ENCODE measurements around the gene ZNF217. TPM values are rescaled to one million over a fixed set of nuclear protein-coding genes. Genes with fewer than 3 reads are reported as not detected.
"Not testable (repeated sequence)": the region's sequence is repeated elsewhere in the genome, so short reads cannot be mapped to it uniquely, and the experiment has no call there.

ZNF217 gene
- total RNA-seq, 1 experiment from 2014 or later, result 33.8 TPM

DNA sequence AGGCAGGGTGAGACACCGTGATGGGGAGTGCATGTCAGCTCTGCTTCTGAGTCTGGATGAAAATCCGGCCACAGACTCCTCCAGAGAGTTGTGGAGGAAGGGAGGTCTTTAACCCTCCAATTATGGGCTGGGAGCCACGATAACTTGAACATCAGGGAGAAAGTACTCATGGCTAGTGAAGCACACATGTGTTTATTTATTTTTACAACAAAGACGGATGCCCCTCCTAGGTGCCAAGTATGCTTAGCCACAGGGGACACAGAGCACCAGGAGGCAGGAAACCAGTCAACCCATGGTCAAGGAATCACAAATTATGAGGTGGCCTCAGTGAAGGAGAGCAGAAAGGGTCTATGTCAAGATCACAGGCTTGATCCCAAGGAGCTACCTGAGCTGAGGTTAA, 54.1 kb downstream of the ZNF217 start:
- intact Hi-C loops (cut with micrococcal nuclease), result no loop called here
- no peak overlapping the region for H3K4me2 ChIP-seq (ENCODE audit: low read length)
- no peak overlapping the region for H3K27ac ChIP-seq (ENCODE audit: low read depth, low read length)
- no peaks in the 10 kb centered on the region for H4K20me1 ChIP-seq (ENCODE audit: insufficient read depth)
- H3K4me3 ChIP-seq (replicated peaks in 1 of 2; ENCODE audit: low read depth in 1 of 2, low read length in 2 of 2), result no peak overlapping the region
- TF ChIP-seq CBX3 (IDR thresholded peaks at IDR 0.05; ENCODE audit: low read depth) (no peak), RAD21 (IDR thresholded peaks at IDR 0.05; ENCODE audit: low read depth) (no peak), SRF (IDR thresholded peaks at IDR 0.05; ENCODE audit: low read depth) (no peak), YY1 (IDR thresholded peaks at IDR 0.05; ENCODE audit: extremely low read depth, insufficient replicate concordance, low read depth, low read length) (no peak), TCF7L2 (IDR thresholded peaks at IDR 0.05; ENCODE audit: borderline replicate concordance, extremely low read depth, insufficient read depth, insufficient read length) (no peak)
- TF ChIP-seq, protein P1, sequence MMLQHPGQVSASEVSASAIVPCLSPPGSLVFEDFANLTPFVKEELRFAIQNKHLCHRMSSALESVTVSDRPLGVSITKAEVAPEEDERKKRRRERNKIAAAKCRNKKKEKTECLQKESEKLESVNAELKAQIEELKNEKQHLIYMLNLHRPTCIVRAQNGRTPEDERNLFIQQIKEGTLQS (IDR thresholded peaks at IDR 0.05), result no peak
- ChIA-PET POLR2A (no interaction called here), RAD21 (ENCODE audit: low non-redundant PET in 1 of 2, low total read pairs in 2 of 2, uncharacterized antibody in 2 of 2, unreplicated experiment in 2 of 2) (no interaction called here), CTCF (interaction anchor here (1.6 kb wide), 1 partner anchor 8 kb away, joined by 5 read pairs; no protein-coding TSS in a partner anchor)
- BruUV-seq (replicated peaks), result no TSS peak
- no peaks in the 10 kb centered on the region for H3K36me3 ChIP-seq (ENCODE audit: control insufficient read depth in 1 of 2, insufficient read depth in 2 of 2, low read length in 2 of 2)
- H3K79me2 ChIP-seq (ENCODE audit: insufficient read depth, low read length), result no peaks in the 10 kb centered on the region
- H2AFZ ChIP-seq (ENCODE audit: low read depth, low read length, poor library complexity, severe bottlenecking), result no peak overlapping the region
- no peaks in the 10 kb centered on the region for H3K9me2 ChIP-seq (ENCODE audit: insufficient read depth)
- no peaks in the 10 kb centered on the region for H3K27me3 ChIP-seq (ENCODE audit: insufficient read depth, low read length)
- no peak for DNase-seq (ENCODE audit: low read depth, low spot score)
- H3K4me1 ChIP-seq (ENCODE audit: control insufficient read depth in 1 of 2, insufficient read depth in 2 of 2, low read length in 2 of 2), result no peaks in the 10 kb centered on the region
- H3K9me3 ChIP-seq (ENCODE audit: control insufficient read depth in 1 of 2, insufficient read depth in 1 of 2, low read depth in 1 of 2, low read length in 2 of 2), result no peaks in the 10 kb centered on the region
- no peak for ATAC-seq
- H3K9ac ChIP-seq (ENCODE audit: low read length), result no peak overlapping the region

- H2AFZ ChIP-seq (ENCODE audit: low read depth, low read length, poor library complexity, severe bottlenecking); H3K4me2 ChIP-seq (ENCODE audit: low read length); BruUV-seq (replicated peaks); H3K4me1 ChIP-seq (ENCODE audit: control insufficient read depth in 1 of 2, insufficient read depth in 2 of 2, low read length in 2 of 2); H4K20me1 ChIP-seq (ENCODE audit: insufficient read depth); H3K9me2 ChIP-seq (ENCODE audit: insufficient read depth); RAD21 ChIA-PET (ENCODE audit: low non-redundant PET in 1 of 2, low total read pairs in 2 of 2, uncharacterized antibody in 2 of 2, unreplicated experiment in 2 of 2); H3K36me3 ChIP-seq (ENCODE audit: control insufficient read depth in 1 of 2, insufficient read depth in 2 of 2, low read length in 2 of 2); H3K9ac ChIP-seq (ENCODE audit: low read length); POLR2A ChIA-PET; H3K4me3 ChIP-seq (replicated peaks in 1 of 2; ENCODE audit: low read depth in 1 of 2, low read length in 2 of 2); ATAC-seq; H3K9me3 ChIP-seq (ENCODE audit: control insufficient read depth in 1 of 2, insufficient read depth in 1 of 2, low read depth in 1 of 2, low read length in 2 of 2); H3K27me3 ChIP-seq (ENCODE audit: insufficient read depth, low read length); H3K27ac ChIP-seq (ENCODE audit: low read depth, low read length); CTCF ChIA-PET; DNase-seq (ENCODE audit: low read depth, low spot score); intact Hi-C loops (cut with micrococcal nuclease); H3K79me2 ChIP-seq (ENCODE audit: insufficient read depth, low read length): not testable (repeated sequence)
Measured at GRCh38 chr20:53536382-53536781, 57.3 kb downstream of the ZNF217 start.
